Right renal pelvis (tissue), 4 donors: ENCODE results near the gene CRYL1. TPM values are rescaled to one million over a fixed set of nuclear protein-coding genes. Genes with fewer than 3 reads are reported as not detected.

Source experiments
- DNase-seq, 4 donors: peaks; one replicate each; pipeline ENCODE4 v3.0.0-alpha.2; 2013; ENCODE audit warnings: low read depth in 4 of 4, low spot score in 3 of 4, missing footprints in 1 of 4
- polyA plus RNA-seq, 4 donors: library from polyadenylated mRNA; unstranded; fragments of 120-200 nt; gene quantifications; one replicate each; pipeline ENCODE4 v1.2.1, GENCODE V29; 2013; ENCODE audit not compliant: insufficient read length in 4 of 4

The CRYL1 gene
- polyA plus RNA-seq, 4 donors: 136 to 159 (median 141) TPM

- no peak for DNase-seq
These were observed 138.2 kb downstream of the CRYL1 start for GRCh38 chr13:20387441-20387971.

GRCh38 chr13:20387006-20387405 lies 138.7 kb downstream of the CRYL1 start:
- DNase-seq: no peak

DNA sequence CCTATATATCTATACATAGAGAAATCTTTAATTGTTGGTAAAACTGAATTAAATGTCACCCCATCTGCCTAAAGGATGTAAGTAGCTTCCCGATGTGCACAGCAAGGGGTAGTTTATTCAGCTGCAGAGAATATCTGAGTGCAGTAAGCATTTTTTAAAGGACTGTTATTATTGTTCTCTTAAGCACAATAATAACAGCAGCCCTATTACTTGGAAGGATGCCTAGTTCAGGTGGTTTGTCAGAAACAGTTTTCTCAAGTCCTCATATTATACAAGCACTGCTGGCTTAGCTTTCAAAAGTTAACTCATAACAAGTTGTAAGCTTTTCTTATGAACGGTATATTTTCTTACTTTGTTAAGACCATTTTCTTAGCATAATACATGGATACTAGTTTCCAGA lies 142.6 kb downstream of the CRYL1 start:
- DNase-seq: no peak

DNA sequence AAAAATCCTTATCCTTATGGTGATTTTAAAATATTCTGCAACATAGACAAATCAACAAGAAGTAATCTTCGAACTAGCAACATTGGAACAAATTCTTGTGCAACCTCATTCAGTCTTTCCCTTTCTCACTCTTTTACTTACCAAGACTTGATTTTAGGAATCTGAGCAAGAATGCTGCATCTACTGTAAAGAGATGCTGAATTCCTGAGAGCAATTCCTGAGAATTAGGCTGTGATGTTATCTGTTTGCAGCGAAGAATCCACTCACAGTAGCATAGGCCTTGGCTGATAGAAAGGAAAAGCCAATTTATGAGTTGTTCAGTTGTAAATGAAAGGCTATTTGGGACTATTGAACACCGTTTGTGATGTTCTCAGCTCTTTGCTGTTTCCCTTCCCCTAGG lies 144.3 kb downstream of the CRYL1 start:
- no peak for DNase-seq

GRCh38 chr13:20378721-20379120 lies 146.9 kb downstream of the CRYL1 start:
- DNase-seq: no peak

- DNase-seq: no peak
These were observed 147.9 kb downstream of the CRYL1 start for GRCh38 chr13:20377720-20378119.

- DNase-seq: no peak
These were observed 149.8 kb downstream of the CRYL1 start for GRCh38 chr13:20375871-20376270.

GRCh38 chr13:20373861-20374260 lies 151.8 kb downstream of the CRYL1 start:
- DNase-seq: no peak

- no peak for DNase-seq
These were observed 153.8 kb downstream of the CRYL1 start for GRCh38 chr13:20371825-20372224.

- no peak for DNase-seq
These were observed 154.7 kb downstream of the CRYL1 start for GRCh38 chr13:20370815-20371421.

GRCh38 chr13:20369886-20370361 lies 155.7 kb downstream of the CRYL1 start:
- no peak for DNase-seq

- no peak for DNase-seq
These were observed 159.6 kb downstream of the CRYL1 start for GRCh38 chr13:20366056-20366455.

GRCh38 chr13:20363603-20364002 lies 162.1 kb downstream of the CRYL1 start:
- no peak for DNase-seq

GRCh38 chr13:20363172-20363571 lies 162.5 kb downstream of the CRYL1 start:
- no peak for DNase-seq

DNA sequence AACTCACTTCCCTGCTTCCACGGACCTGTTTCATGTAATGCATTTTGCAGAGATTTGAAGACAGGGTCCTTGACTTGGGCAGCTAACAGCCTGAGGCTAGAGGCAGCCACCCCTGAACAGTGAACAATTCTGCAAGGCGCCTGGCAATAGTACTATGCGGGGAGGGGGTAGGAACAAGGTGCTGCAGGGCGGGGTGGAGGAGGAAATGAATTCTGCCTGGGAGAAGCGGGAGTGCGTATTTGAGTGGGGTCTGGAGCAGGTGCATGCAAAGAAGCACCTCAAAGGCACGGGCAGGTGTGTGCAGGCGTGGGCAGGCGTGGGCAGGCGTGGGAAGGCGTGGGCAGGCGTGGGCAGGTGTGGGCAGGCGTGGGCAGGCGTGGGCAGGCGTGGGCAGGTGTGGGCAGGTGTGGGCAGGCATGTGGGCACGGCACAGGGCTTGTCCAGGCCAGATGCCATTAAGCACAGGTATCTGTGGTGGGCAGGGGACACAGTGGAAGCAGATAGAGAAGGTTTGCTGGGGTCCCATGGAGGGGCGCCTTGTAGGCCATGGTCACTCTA lies 163.1 kb downstream of the CRYL1 start:
- DNase-seq: no peak

- DNase-seq: peak in 1 of 4 donors; percentile 24
These were observed 164.7 kb downstream of the CRYL1 start for GRCh38 chr13:20360835-20361412.

DNA sequence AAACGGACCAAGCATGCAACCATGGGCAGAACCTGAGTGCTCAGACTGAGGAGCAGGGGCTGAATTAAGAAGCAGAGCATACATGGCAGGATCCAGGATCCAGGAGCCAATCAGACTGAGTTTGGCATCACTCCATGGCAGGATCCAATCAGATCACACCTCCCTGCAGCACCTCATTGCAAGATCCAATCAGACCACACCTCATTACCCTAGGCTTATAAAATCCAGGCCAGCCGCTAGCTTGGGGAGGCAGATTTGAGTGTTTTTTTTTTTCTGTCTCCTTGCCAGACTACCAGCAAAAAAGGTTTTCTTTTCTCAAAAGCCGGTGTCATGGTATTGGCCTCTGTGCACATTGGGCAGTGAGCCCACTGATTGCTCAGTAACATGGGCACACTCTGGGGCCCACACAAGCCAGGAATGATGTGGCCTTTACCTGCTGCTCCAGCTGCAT lies 165.6 kb downstream of the CRYL1 start:
- DNase-seq: no peak

DNA sequence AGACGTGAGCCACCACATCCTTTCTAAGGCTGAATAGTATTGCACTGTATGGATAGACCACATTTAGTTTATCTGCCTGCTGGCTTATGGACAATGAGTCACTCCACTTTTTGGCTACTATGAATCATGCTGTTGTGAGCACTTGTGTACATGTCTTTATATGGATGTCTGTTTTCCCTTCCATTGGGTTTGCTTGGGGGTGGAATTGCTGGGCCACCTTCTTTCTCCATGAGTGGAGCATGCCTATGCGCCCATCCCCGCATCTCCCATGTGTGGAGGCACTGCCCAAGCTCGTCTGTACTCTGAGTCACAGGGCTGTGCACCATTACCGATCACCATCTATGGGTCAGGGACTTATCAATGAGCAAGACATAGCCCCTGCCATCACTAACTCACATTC lies 166.3 kb downstream of the CRYL1 start:
- DNase-seq: no peak

- DNase-seq: no peak
These were observed 167.6 kb downstream of the CRYL1 start for GRCh38 chr13:20358022-20358421.

DNA sequence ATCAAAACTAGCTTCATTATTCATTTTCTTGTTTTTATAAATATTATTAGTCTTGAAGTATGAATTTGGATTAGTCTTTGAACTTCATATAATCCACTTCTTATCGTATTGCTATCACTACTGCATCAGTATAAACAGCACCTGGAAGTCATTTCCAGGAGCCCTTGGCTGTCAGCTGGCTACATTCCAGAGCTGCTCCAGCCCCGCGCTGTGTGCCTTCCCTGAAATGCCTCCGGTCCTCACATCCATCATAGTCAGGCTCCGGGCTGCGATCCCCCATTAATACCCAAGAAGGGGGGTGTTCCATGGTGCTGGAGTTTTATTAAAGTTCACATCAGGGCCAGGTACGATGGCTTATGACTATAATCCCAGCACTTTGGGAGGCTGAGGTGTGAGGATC lies 169.2 kb downstream of the CRYL1 start:
- peak in 1 of 4 donors; percentile 16 for DNase-seq

- DNase-seq: no peak
These were observed 170.9 kb downstream of the CRYL1 start for GRCh38 chr13:20354722-20355121.

GRCh38 chr13:20353973-20354372 lies 171.7 kb downstream of the CRYL1 start:
- DNase-seq: no peak
